ENCODE measurements around the gene MACROD2. TPM values are rescaled to one million over a fixed set of nuclear protein-coding genes. Genes with fewer than 3 reads are reported as not detected.

Gene MACROD2
- total RNA-seq, 5 donors from 2014 or later (not counting 1 experiment from before 2014, with no cell fraction given) = 0.23 to 1.3 (median 0.51) TPM; not detected in 2

DNA sequence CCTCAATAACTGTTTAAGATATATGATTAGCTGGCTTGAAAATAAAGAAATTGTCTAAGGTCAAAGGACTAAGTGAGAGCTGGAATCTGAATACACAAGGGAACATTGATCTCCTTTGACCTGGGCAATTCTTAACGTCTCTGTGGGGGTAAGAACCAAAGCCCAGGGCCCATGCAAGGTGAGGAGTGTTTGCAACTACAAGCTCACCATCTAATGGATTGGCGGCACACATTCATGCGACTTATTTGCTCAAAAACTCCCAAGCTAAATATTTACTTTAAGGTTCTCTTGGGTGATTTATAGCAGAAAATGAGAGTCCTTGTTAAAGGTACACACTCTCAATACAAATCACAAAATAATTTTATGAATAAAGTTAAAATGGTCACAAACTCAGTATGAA is 734.1 kb downstream of the MACROD2 start:
- H3K36me3 ChIP-seq (ENCODE audit: control insufficient read depth in 2 of 2, extremely low read depth in 1 of 2, insufficient read depth in 1 of 2, low read length in 1 of 2) = no peaks in the 10 kb centered on the region
- POLR2A ChIA-PET = no interaction called here
- H3K4me3 ChIP-seq (ENCODE audit: control insufficient read depth in 1 of 2, extremely low read depth in 1 of 2, low read length in 1 of 2) = no peak overlapping the region
- H3K9me3 Mint-ChIP-seq = peaks cover 6 to 12% (median 8%) of the 10 kb centered on the region in 3 donors
- no peak overlapping the region for H3K4me3 Mint-ChIP-seq
- no peaks in the 10 kb centered on the region for H3K4me1 Mint-ChIP-seq
- ATAC-seq (replicated peaks in 1 of 4) (no peak), DNase-seq (no peak)
- no peak overlapping the region for H3K27ac Mint-ChIP-seq
- H3K27me3 Mint-ChIP-seq = no peaks in the 10 kb centered on the region
- CTCF ChIA-PET = no interaction called here
- no peaks in the 10 kb centered on the region for H3K27me3 ChIP-seq (replicated peaks in 1 of 2; ENCODE audit: control insufficient read depth in 2 of 2, extremely low read depth in 1 of 2, insufficient read depth in 2 of 2, low read length in 1 of 2)
- no peaks in the 10 kb centered on the region for H3K4me1 ChIP-seq (ENCODE audit: control insufficient read depth in 1 of 2, extremely low read depth in 1 of 2, insufficient read depth in 2 of 2, low read length in 2 of 2)
- WGBS (ENCODE audit: insufficient coverage) = no CpG with 5 or more reads among the region's 3 CpGs
- H3K36me3 Mint-ChIP-seq = no peaks in the 10 kb centered on the region
- no peaks in the 10 kb centered on the region for H3K9me3 ChIP-seq
- H3K27ac ChIP-seq (ENCODE audit: low read length) = no peak overlapping the region

DNA sequence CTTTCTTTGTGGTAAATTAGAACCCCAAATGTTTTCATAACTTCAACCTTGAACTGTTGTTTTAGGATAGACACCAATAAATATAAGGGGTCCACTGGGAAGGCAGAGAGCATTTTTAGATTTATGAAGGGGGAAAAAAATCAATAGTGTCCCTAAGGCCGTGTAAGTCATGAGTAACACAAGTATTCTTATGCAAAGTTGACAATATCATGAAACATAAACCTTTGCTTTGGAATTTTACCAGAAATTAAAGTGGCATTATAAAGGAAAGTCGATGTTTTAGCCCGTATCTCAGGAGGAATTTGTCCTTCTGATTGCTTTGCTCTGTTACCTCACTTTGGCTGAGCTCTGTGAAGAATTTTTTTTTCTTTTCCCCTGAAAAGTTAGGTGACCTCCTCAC is 737.0 kb downstream of the MACROD2 start:
- Mint-ChIP-seq H3K9me3 (peaks cover 6 to 8% (median 7%) of the 10 kb centered on the region in 3 donors), H3K4me1 (no peaks in the 10 kb centered on the region), H3K4me3 (no peak overlapping the region), H3K36me3 (no peaks in the 10 kb centered on the region), H3K27me3 (no peaks in the 10 kb centered on the region), H3K27ac (no peak overlapping the region)
- Histone ChIP-seq H3K27me3 (replicated peaks in 1 of 2; ENCODE audit: control insufficient read depth in 2 of 2, extremely low read depth in 1 of 2, insufficient read depth in 2 of 2, low read length in 1 of 2) (no peaks in the 10 kb centered on the region), H3K36me3 (ENCODE audit: control insufficient read depth in 2 of 2, extremely low read depth in 1 of 2, insufficient read depth in 1 of 2, low read length in 1 of 2) (no peaks in the 10 kb centered on the region), H3K27ac (ENCODE audit: low read length) (no peak overlapping the region), H3K9me3 (no peaks in the 10 kb centered on the region), H3K4me3 (ENCODE audit: control insufficient read depth in 1 of 2, extremely low read depth in 1 of 2, low read length in 1 of 2) (no peak overlapping the region), H3K4me1 (ENCODE audit: control insufficient read depth in 1 of 2, extremely low read depth in 1 of 2, insufficient read depth in 2 of 2, low read length in 2 of 2) (no peaks in the 10 kb centered on the region)
- ATAC-seq (replicated peaks in 1 of 4) (no peak), DNase-seq (no peak)
- no CpG with 5 or more reads among the region's 3 CpGs for WGBS (ENCODE audit: insufficient coverage)
- CTCF ChIA-PET = no interaction called here
- POLR2A ChIA-PET = no interaction called here

DNA sequence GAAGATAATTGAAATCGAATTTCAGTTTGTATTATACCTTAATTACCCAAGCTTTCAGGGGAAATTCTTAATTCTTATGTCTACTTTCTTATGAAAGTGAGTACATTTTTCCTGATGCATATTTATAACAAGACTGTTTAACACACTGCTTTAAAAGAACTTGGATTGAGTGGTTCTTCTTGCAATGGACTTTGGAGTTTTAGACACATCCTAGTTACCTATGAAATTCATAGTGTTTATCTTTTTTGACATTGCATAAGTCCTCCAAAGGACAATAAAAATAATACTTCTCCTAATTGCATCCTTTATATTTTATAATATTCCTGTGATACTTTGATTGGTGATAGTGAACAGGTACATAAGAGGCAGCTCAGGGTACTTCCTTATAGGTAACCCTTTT is 737.7 kb downstream of the MACROD2 start:
- Mint-ChIP-seq H3K27ac (no peak overlapping the region), H3K9me3 (peaks cover 6 to 8% (median 7%) of the 10 kb centered on the region in 3 donors), H3K4me3 (no peak overlapping the region), H3K4me1 (no peaks in the 10 kb centered on the region), H3K36me3 (no peaks in the 10 kb centered on the region), H3K27me3 (no peaks in the 10 kb centered on the region)
- POLR2A ChIA-PET = no interaction called here
- Histone ChIP-seq H3K4me3 (ENCODE audit: control insufficient read depth in 1 of 2, extremely low read depth in 1 of 2, low read length in 1 of 2) (no peak overlapping the region), H3K4me1 (ENCODE audit: control insufficient read depth in 1 of 2, extremely low read depth in 1 of 2, insufficient read depth in 2 of 2, low read length in 2 of 2) (no peaks in the 10 kb centered on the region), H3K36me3 (ENCODE audit: control insufficient read depth in 2 of 2, extremely low read depth in 1 of 2, insufficient read depth in 1 of 2, low read length in 1 of 2) (no peaks in the 10 kb centered on the region), H3K27ac (ENCODE audit: low read length) (no peak overlapping the region), H3K9me3 (no peaks in the 10 kb centered on the region), H3K27me3 (replicated peaks in 1 of 2; ENCODE audit: control insufficient read depth in 2 of 2, extremely low read depth in 1 of 2, insufficient read depth in 2 of 2, low read length in 1 of 2) (no peaks in the 10 kb centered on the region)
- ATAC-seq (replicated peaks in 1 of 4) (no peak), DNase-seq (no peak)
- CTCF ChIA-PET = no interaction called here
- WGBS (ENCODE audit: insufficient coverage) = no CpG with 5 or more reads among the region's 1 CpG

DNA sequence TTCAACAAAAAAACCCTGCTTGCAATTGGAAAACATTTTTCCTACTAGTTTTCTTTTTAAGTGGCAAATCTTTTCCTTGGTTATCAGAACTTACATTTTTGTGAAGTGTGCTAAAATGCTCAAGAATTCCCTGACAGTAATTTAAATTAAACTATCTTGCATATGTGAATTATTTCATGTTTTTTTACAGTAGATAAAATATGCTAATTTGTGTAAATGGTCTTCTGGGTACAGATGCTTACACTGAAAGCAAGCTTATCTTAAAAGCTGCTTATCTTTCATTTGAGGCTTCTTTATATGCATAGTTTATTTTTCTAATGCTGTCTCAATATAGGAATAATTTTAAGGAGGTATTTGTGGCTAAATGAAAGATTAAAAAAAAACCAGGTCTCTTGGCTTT is 745.1 kb downstream of the MACROD2 start:
- no peak overlapping the region for H3K4me3 Mint-ChIP-seq
- Histone ChIP-seq H3K36me3 (ENCODE audit: control insufficient read depth in 2 of 2, extremely low read depth in 1 of 2, insufficient read depth in 1 of 2, low read length in 1 of 2) (no peaks in the 10 kb centered on the region), H3K9me3 (no peaks in the 10 kb centered on the region), H3K4me3 (ENCODE audit: control insufficient read depth in 1 of 2, extremely low read depth in 1 of 2, low read length in 1 of 2) (no peak overlapping the region), H3K27me3 (replicated peaks in 1 of 2; ENCODE audit: control insufficient read depth in 2 of 2, extremely low read depth in 1 of 2, insufficient read depth in 2 of 2, low read length in 1 of 2) (no peaks in the 10 kb centered on the region), H3K4me1 (ENCODE audit: control insufficient read depth in 1 of 2, extremely low read depth in 1 of 2, insufficient read depth in 2 of 2, low read length in 2 of 2) (no peaks in the 10 kb centered on the region), H3K27ac (ENCODE audit: low read length) (no peak overlapping the region)
- CTCF ChIA-PET = no interaction called here
- no peaks in the 10 kb centered on the region for H3K36me3 Mint-ChIP-seq
- H3K27me3 Mint-ChIP-seq = no peaks in the 10 kb centered on the region
- no peak for DNase-seq
- no peaks in the 10 kb centered on the region for H3K4me1 Mint-ChIP-seq
- H3K27ac Mint-ChIP-seq = no peak overlapping the region
- peaks cover 0 to 9% (median 4%) of the 10 kb centered on the region in 3 donors for H3K9me3 Mint-ChIP-seq
- no peak for ATAC-seq (replicated peaks in 1 of 4)
- POLR2A ChIA-PET = no interaction called here

DNA sequence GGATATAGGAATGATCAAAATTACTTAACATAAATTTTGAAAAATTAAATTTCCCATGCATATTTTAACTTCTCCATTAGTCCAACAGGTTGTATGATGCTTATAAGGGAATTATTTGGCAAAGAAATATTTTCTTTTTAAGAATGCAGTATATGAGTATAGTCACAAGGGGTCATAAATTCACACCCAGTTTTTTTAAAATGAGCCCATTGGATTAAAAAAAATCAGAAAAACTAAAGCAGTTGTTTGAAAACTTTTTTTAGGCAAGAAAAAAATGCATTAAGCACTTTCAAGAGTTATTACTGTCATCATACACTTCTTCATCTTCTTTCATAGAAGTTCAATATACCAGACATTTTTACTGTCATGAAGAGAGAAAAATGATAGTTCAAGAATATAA is 746.3 kb downstream of the MACROD2 start:
- no peaks in the 10 kb centered on the region for H3K27me3 ChIP-seq (replicated peaks in 1 of 2; ENCODE audit: control insufficient read depth in 2 of 2, extremely low read depth in 1 of 2, insufficient read depth in 2 of 2, low read length in 1 of 2)
- CTCF ChIA-PET = no interaction called here
- H3K4me3 ChIP-seq (ENCODE audit: control insufficient read depth in 1 of 2, extremely low read depth in 1 of 2, low read length in 1 of 2) = no peak overlapping the region
- Mint-ChIP-seq H3K27ac (no peak overlapping the region), H3K9me3 (peaks cover 0 to 15% (median 0%) of the 10 kb centered on the region in 3 donors), H3K4me1 (no peaks in the 10 kb centered on the region), H3K36me3 (no peaks in the 10 kb centered on the region), H3K27me3 (no peaks in the 10 kb centered on the region), H3K4me3 (no peak overlapping the region)
- DNase-seq = no peak
- no peaks in the 10 kb centered on the region for H3K4me1 ChIP-seq (ENCODE audit: control insufficient read depth in 1 of 2, extremely low read depth in 1 of 2, insufficient read depth in 2 of 2, low read length in 2 of 2)
- POLR2A ChIA-PET = no interaction called here
- H3K9me3 ChIP-seq = no peaks in the 10 kb centered on the region
- no peak overlapping the region for H3K27ac ChIP-seq (ENCODE audit: low read length)
- no peaks in the 10 kb centered on the region for H3K36me3 ChIP-seq (ENCODE audit: control insufficient read depth in 2 of 2, extremely low read depth in 1 of 2, insufficient read depth in 1 of 2, low read length in 1 of 2)
- ATAC-seq (replicated peaks in 1 of 4) = no peak

GRCh38 chr20:14744723-14745122 is 749.4 kb downstream of the MACROD2 start:
- no peaks in the 10 kb centered on the region for H3K27me3 Mint-ChIP-seq
- H3K27ac Mint-ChIP-seq = no peak overlapping the region
- Histone ChIP-seq H3K27me3 (replicated peaks in 1 of 2; ENCODE audit: control insufficient read depth in 2 of 2, extremely low read depth in 1 of 2, insufficient read depth in 2 of 2, low read length in 1 of 2) (no peaks in the 10 kb centered on the region), H3K9me3 (no peaks in the 10 kb centered on the region), H3K27ac (ENCODE audit: low read length) (no peak overlapping the region), H3K4me1 (ENCODE audit: control insufficient read depth in 1 of 2, extremely low read depth in 1 of 2, insufficient read depth in 2 of 2, low read length in 2 of 2) (no peaks in the 10 kb centered on the region), H3K36me3 (ENCODE audit: control insufficient read depth in 2 of 2, extremely low read depth in 1 of 2, insufficient read depth in 1 of 2, low read length in 1 of 2) (no peaks in the 10 kb centered on the region), H3K4me3 (ENCODE audit: control insufficient read depth in 1 of 2, extremely low read depth in 1 of 2, low read length in 1 of 2) (no peak overlapping the region)
- no CpG with 5 or more reads among the region's 3 CpGs for WGBS (ENCODE audit: insufficient coverage)
- CTCF ChIA-PET = no interaction called here
- H3K4me1 Mint-ChIP-seq = no peaks in the 10 kb centered on the region
- POLR2A ChIA-PET = no interaction called here
- no peak for ATAC-seq (replicated peaks in 1 of 4)
- H3K4me3 Mint-ChIP-seq = no peak overlapping the region
- H3K36me3 Mint-ChIP-seq = no peaks in the 10 kb centered on the region
- H3K9me3 Mint-ChIP-seq = peaks cover 4 to 24% (median 12%) of the 10 kb centered on the region in 3 donors
- no peak for DNase-seq

- H3K36me3 Mint-ChIP-seq = no peaks in the 10 kb centered on the region
- WGBS (ENCODE audit: insufficient coverage) = 80% methylated on average over 1 of the region's 2 CpGs
Observed at GRCh38 chr20:14745830-14746229, 750.5 kb downstream of the MACROD2 start.

More at GRCh38 chr20:14745830-14746229, 750.5 kb downstream of the MACROD2 start:
- DNase-seq = no peak
- H3K4me3 ChIP-seq (ENCODE audit: control insufficient read depth in 1 of 2, extremely low read depth in 1 of 2, low read length in 1 of 2) = no peak overlapping the region
- H3K4me1 ChIP-seq (ENCODE audit: control insufficient read depth in 1 of 2, extremely low read depth in 1 of 2, insufficient read depth in 2 of 2, low read length in 2 of 2) = no peaks in the 10 kb centered on the region
- ChIA-PET CTCF (no interaction called here), POLR2A (no interaction called here)
- Mint-ChIP-seq H3K4me1 (no peaks in the 10 kb centered on the region), H3K4me3 (no peak overlapping the region), H3K27me3 (no peaks in the 10 kb centered on the region), H3K9me3 (peaks cover 4 to 24% (median 12%) of the 10 kb centered on the region in 3 donors), H3K27ac (no peak overlapping the region)
- no peaks in the 10 kb centered on the region for H3K9me3 ChIP-seq
- no peak for ATAC-seq (replicated peaks in 1 of 4)
- no peaks in the 10 kb centered on the region for H3K27me3 ChIP-seq (replicated peaks in 1 of 2; ENCODE audit: control insufficient read depth in 2 of 2, extremely low read depth in 1 of 2, insufficient read depth in 2 of 2, low read length in 1 of 2)
- H3K36me3 ChIP-seq (ENCODE audit: control insufficient read depth in 2 of 2, extremely low read depth in 1 of 2, insufficient read depth in 1 of 2, low read length in 1 of 2) = no peaks in the 10 kb centered on the region
- H3K27ac ChIP-seq (ENCODE audit: low read length) = no peak overlapping the region

All from T-cell (primary cell).